ENCODE measurements around the gene PCDH9.

Gene PCDH9

DNA sequence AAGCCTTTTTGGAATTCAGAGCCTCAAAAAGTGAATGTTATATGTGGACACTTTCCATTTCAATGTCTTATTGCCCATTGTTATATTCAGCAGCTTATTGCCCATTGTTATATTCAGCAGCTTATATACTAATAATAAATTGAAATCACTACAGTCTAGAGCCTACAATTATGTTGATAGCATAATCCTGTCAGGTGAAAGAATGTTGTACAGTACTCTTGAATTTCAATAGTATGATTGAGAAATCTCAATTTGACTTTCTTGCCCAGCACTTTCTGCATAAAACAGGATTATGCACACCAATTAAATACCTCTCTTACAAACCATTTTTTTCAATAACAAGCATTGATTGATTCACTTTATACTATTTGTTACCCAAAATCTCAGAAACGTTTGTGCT lies 260.8 kb downstream of the PCDH9 start:
- no peak overlapping the region for H4K8ac ChIP-seq (ENCODE audit: low read depth, low read length)
- DNase-seq: no peak
- no peak overlapping the region for H3K18ac ChIP-seq (ENCODE audit: low read length)
- H2BK120ac ChIP-seq (ENCODE audit: low read depth, low read length): no peak overlapping the region
- no peak overlapping the region for H3K56ac ChIP-seq (ENCODE audit: low read length)
- no peak overlapping the region for H3K4ac ChIP-seq (ENCODE audit: low read depth, low read length)
- no peak overlapping the region for H3K23ac ChIP-seq (ENCODE audit: low read length)
- WGBS (ENCODE audit: extremely low coverage, insufficient coverage, low lambda C conversion rate): 100% methylated on average over 1 of the region's 1 CpG
- no peak overlapping the region for H2BK5ac ChIP-seq (ENCODE audit: low read length)
- no peak overlapping the region for H2BK15ac ChIP-seq (replicated peaks; ENCODE audit: low read depth)
- H3K4me3 ChIP-seq (ENCODE audit: low read length): no peak overlapping the region
- no peaks in the 10 kb centered on the region for H3K36me3 ChIP-seq (ENCODE audit: control insufficient read depth, insufficient read depth, low read length)
- H2AK5ac ChIP-seq (ENCODE audit: low read length): no peak overlapping the region
- H3K27me3 ChIP-seq (ENCODE audit: insufficient read depth, low read length, poor library complexity): no peaks in the 10 kb centered on the region
- no peak overlapping the region for H4K5ac ChIP-seq (ENCODE audit: low read length)
- H3K9ac ChIP-seq (ENCODE audit: low read length): no peak overlapping the region
- H3K27ac ChIP-seq (ENCODE audit: low read depth, low read length): no peak overlapping the region
- H3K79me2 ChIP-seq (ENCODE audit: control insufficient read depth, insufficient read depth, low read length): no peaks in the 10 kb centered on the region
- H3K4me2 ChIP-seq (ENCODE audit: low read length): no peak overlapping the region
- no peaks in the 10 kb centered on the region for H3K79me1 ChIP-seq (ENCODE audit: low read length)
- H3K4me1 ChIP-seq (ENCODE audit: control insufficient read depth, low read depth, low read length): no peaks in the 10 kb centered on the region

DNA sequence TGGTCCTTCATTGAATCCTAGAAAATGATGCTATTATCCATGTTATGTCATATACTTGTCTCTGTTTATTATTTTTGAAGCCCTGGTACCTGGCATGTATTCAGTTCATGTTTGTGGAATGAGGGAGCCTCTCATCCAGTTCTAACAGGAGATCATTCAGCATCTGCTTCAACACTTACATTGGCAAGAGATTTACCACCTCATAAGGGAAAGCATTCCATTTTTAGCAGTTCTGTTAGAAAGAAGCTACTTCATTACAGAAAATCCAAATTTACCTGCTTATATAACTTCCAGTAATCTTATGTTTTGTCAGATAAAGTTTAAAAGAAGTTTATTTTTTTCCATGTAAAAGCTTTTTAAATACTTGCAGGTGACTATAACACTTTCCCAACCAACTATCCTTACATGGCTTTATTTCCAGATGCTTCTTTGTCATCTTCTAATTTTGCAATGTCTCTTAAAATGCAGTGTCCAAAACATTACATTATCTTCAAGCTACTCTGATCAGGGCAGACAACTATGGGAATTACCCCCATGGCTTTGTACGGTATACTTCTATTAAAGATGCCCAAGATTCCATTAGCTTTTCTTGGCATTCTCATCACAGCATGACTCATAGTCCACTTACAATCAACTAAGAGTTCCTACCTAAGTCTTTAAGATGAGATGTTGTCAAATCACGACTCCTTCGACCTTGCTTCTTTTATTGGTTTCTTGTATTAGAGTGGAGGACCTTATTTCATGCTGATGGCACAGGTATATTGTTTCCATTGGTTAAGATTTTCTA lies 262.1 kb downstream of the PCDH9 start:
- Histone ChIP-seq H3K79me1 (ENCODE audit: low read length) (no peaks in the 10 kb centered on the region), H3K4me3 (ENCODE audit: low read length) (no peak overlapping the region), H3K4ac (ENCODE audit: low read depth, low read length) (no peak overlapping the region), H3K27me3 (ENCODE audit: insufficient read depth, low read length, poor library complexity) (no peaks in the 10 kb centered on the region), H2BK5ac (ENCODE audit: low read length) (no peak overlapping the region), H3K56ac (ENCODE audit: low read length) (no peak overlapping the region), H2BK15ac (replicated peaks; ENCODE audit: low read depth) (no peak overlapping the region), H3K36me3 (ENCODE audit: control insufficient read depth, insufficient read depth, low read length) (no peaks in the 10 kb centered on the region), H2AK5ac (ENCODE audit: low read length) (no peak overlapping the region), H3K79me2 (ENCODE audit: control insufficient read depth, insufficient read depth, low read length) (no peaks in the 10 kb centered on the region), H3K27ac (ENCODE audit: low read depth, low read length) (no peak overlapping the region), H2BK120ac (ENCODE audit: low read depth, low read length) (no peak overlapping the region), H3K18ac (ENCODE audit: low read length) (no peak overlapping the region), H3K9ac (ENCODE audit: low read length) (no peak overlapping the region), H3K4me1 (ENCODE audit: control insufficient read depth, low read depth, low read length) (no peaks in the 10 kb centered on the region), H3K23ac (ENCODE audit: low read length) (no peak overlapping the region), H4K5ac (ENCODE audit: low read length) (no peak overlapping the region), H3K4me2 (ENCODE audit: low read length) (no peak overlapping the region), H4K8ac (ENCODE audit: low read depth, low read length) (no peak overlapping the region)
- no peak for DNase-seq
- WGBS (ENCODE audit: extremely low coverage, insufficient coverage, low lambda C conversion rate): no CpG with 5 or more reads among the region's 3 CpGs

- Histone ChIP-seq H2AK5ac (ENCODE audit: low read length) (no peak overlapping the region), H3K36me3 (ENCODE audit: control insufficient read depth, insufficient read depth, low read length) (no peaks in the 10 kb centered on the region), H3K27me3 (ENCODE audit: insufficient read depth, low read length, poor library complexity) (no peaks in the 10 kb centered on the region), H3K79me1 (ENCODE audit: low read length) (no peaks in the 10 kb centered on the region), H3K4me3 (ENCODE audit: low read length) (no peak overlapping the region), H2BK5ac (ENCODE audit: low read length) (no peak overlapping the region), H2BK15ac (replicated peaks; ENCODE audit: low read depth) (no peak overlapping the region), H3K4me2 (ENCODE audit: low read length) (no peak overlapping the region), H3K4ac (ENCODE audit: low read depth, low read length) (no peak overlapping the region), H4K8ac (ENCODE audit: low read depth, low read length) (no peak overlapping the region), H4K5ac (ENCODE audit: low read length) (no peak overlapping the region), H3K56ac (ENCODE audit: low read length) (no peak overlapping the region), H3K27ac (ENCODE audit: low read depth, low read length) (no peak overlapping the region), H3K9ac (ENCODE audit: low read length) (no peak overlapping the region), H3K79me2 (ENCODE audit: control insufficient read depth, insufficient read depth, low read length) (no peaks in the 10 kb centered on the region), H3K4me1 (ENCODE audit: control insufficient read depth, low read depth, low read length) (no peaks in the 10 kb centered on the region), H3K18ac (ENCODE audit: low read length) (no peak overlapping the region), H3K23ac (ENCODE audit: low read length) (no peak overlapping the region), H2BK120ac (ENCODE audit: low read depth, low read length) (no peak overlapping the region)
- no CpG with 5 or more reads among the region's 1 CpG for WGBS (ENCODE audit: extremely low coverage, insufficient coverage, low lambda C conversion rate)
- DNase-seq: no peak
These were observed 265.0 kb downstream of the PCDH9 start for GRCh38 chr13:66965181-66965580.

- Histone ChIP-seq H2BK120ac (ENCODE audit: low read depth, low read length) (no peak overlapping the region), H3K79me1 (ENCODE audit: low read length) (no peaks in the 10 kb centered on the region), H4K5ac (ENCODE audit: low read length) (no peak overlapping the region), H3K4me1 (ENCODE audit: control insufficient read depth, low read depth, low read length) (no peaks in the 10 kb centered on the region), H3K27me3 (ENCODE audit: insufficient read depth, low read length, poor library complexity) (no peaks in the 10 kb centered on the region), H3K4me3 (ENCODE audit: low read length) (no peak overlapping the region), H2AK5ac (ENCODE audit: low read length) (no peak overlapping the region), H3K9ac (ENCODE audit: low read length) (no peak overlapping the region), H3K36me3 (ENCODE audit: control insufficient read depth, insufficient read depth, low read length) (no peaks in the 10 kb centered on the region), H3K79me2 (ENCODE audit: control insufficient read depth, insufficient read depth, low read length) (no peaks in the 10 kb centered on the region), H3K27ac (ENCODE audit: low read depth, low read length) (no peak overlapping the region), H3K4ac (ENCODE audit: low read depth, low read length) (no peak overlapping the region), H2BK15ac (replicated peaks; ENCODE audit: low read depth) (no peak overlapping the region), H4K8ac (ENCODE audit: low read depth, low read length) (no peak overlapping the region), H2BK5ac (ENCODE audit: low read length) (no peak overlapping the region), H3K4me2 (ENCODE audit: low read length) (no peak overlapping the region), H3K18ac (ENCODE audit: low read length) (no peak overlapping the region), H3K56ac (ENCODE audit: low read length) (no peak overlapping the region), H3K23ac (ENCODE audit: low read length) (no peak overlapping the region)
- no peak for DNase-seq
- WGBS (ENCODE audit: extremely low coverage, insufficient coverage, low lambda C conversion rate): no CpG with 5 or more reads among the region's 4 CpGs
These were observed 267.2 kb downstream of the PCDH9 start for GRCh38 chr13:66962953-66963352.

GRCh38 chr13:66958611-66959010 lies 271.5 kb downstream of the PCDH9 start:
- no peak for DNase-seq
- no peak overlapping the region for H4K8ac ChIP-seq (ENCODE audit: low read depth, low read length)
- H3K9ac ChIP-seq (ENCODE audit: low read length): no peak overlapping the region
- no peaks in the 10 kb centered on the region for H3K79me2 ChIP-seq (ENCODE audit: control insufficient read depth, insufficient read depth, low read length)
- H3K27me3 ChIP-seq (ENCODE audit: insufficient read depth, low read length, poor library complexity): no peaks in the 10 kb centered on the region
- H3K4me1 ChIP-seq (ENCODE audit: control insufficient read depth, low read depth, low read length): no peaks in the 10 kb centered on the region
- no peak overlapping the region for H2AK5ac ChIP-seq (ENCODE audit: low read length)
- H2BK5ac ChIP-seq (ENCODE audit: low read length): no peak overlapping the region
- H3K56ac ChIP-seq (ENCODE audit: low read length): no peak overlapping the region
- H3K18ac ChIP-seq (ENCODE audit: low read length): no peak overlapping the region
- no peaks in the 10 kb centered on the region for H3K36me3 ChIP-seq (ENCODE audit: control insufficient read depth, insufficient read depth, low read length)
- H2BK15ac ChIP-seq (replicated peaks; ENCODE audit: low read depth): no peak overlapping the region
- no peak overlapping the region for H3K4me2 ChIP-seq (ENCODE audit: low read length)
- H2BK120ac ChIP-seq (ENCODE audit: low read depth, low read length): no peak overlapping the region
- H3K4me3 ChIP-seq (ENCODE audit: low read length): no peak overlapping the region
- no peak overlapping the region for H3K23ac ChIP-seq (ENCODE audit: low read length)
- no peaks in the 10 kb centered on the region for H3K79me1 ChIP-seq (ENCODE audit: low read length)
- no peak overlapping the region for H4K5ac ChIP-seq (ENCODE audit: low read length)
- H3K27ac ChIP-seq (ENCODE audit: low read depth, low read length): no peak overlapping the region
- H3K4ac ChIP-seq (ENCODE audit: low read depth, low read length): no peak overlapping the region
- WGBS (ENCODE audit: extremely low coverage, insufficient coverage, low lambda C conversion rate): no CpG with 5 or more reads among the region's 3 CpGs

DNA sequence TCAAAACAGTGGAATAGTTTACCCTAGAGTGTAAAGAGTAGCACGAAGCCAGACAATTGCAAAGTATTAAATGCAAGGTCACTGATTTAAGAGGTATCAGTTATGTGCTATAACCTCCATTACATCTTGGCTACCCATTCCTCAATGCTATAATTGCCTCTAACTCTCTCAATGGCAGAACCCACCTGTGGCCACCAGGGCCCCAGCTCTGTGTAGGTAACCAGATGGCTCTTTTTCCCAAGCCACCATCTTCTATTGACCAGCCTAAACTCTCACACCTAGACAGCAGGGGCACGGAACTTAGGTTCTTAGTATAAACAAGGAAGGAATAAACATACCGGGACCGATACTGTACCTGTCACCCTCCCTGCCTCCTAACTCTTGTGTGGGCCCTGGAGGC lies 277.6 kb downstream of the PCDH9 start:
- Histone ChIP-seq H3K9ac (ENCODE audit: low read length) (no peak overlapping the region), H3K27me3 (ENCODE audit: insufficient read depth, low read length, poor library complexity) (no peaks in the 10 kb centered on the region), H3K4ac (ENCODE audit: low read depth, low read length) (no peak overlapping the region), H3K18ac (ENCODE audit: low read length) (no peak overlapping the region), H3K79me1 (ENCODE audit: low read length) (no peaks in the 10 kb centered on the region), H2BK15ac (replicated peaks; ENCODE audit: low read depth) (no peak overlapping the region), H4K5ac (ENCODE audit: low read length) (no peak overlapping the region), H3K27ac (ENCODE audit: low read depth, low read length) (no peak overlapping the region), H2AK5ac (ENCODE audit: low read length) (no peak overlapping the region), H4K8ac (ENCODE audit: low read depth, low read length) (no peak overlapping the region), H3K4me3 (ENCODE audit: low read length) (no peak overlapping the region), H3K23ac (ENCODE audit: low read length) (no peak overlapping the region), H3K4me2 (ENCODE audit: low read length) (no peak overlapping the region), H3K4me1 (ENCODE audit: control insufficient read depth, low read depth, low read length) (peaks cover 4% of the 10 kb centered on the region), H3K56ac (ENCODE audit: low read length) (no peak overlapping the region), H3K36me3 (ENCODE audit: control insufficient read depth, insufficient read depth, low read length) (no peaks in the 10 kb centered on the region), H2BK5ac (ENCODE audit: low read length) (no peak overlapping the region), H2BK120ac (ENCODE audit: low read depth, low read length) (no peak overlapping the region), H3K79me2 (ENCODE audit: control insufficient read depth, insufficient read depth, low read length) (no peaks in the 10 kb centered on the region)
- peak; percentile 3 for DNase-seq
- no CpG with 5 or more reads among the region's 4 CpGs for WGBS (ENCODE audit: extremely low coverage, insufficient coverage, low lambda C conversion rate)
